GM10248 (cell line): Measurements from ENCODE around the gene GAS2.

Experiments used
- CTCF ChIA-PET: fragments of 300-600 bp; sonication (Branson Sonifier 250); formaldehyde crosslinking; extraction: SDS; loops from one replicate; lab custom pipeline; 2021; ENCODE audit warnings: antibody characterized with exemption; lab: Yijun Ruan, JAX
- POLR2A ChIA-PET: fragments of 350-650 bp; sonication (Branson Sonifier 250); formaldehyde crosslinking; extraction: SDS; loops from one replicate; lab custom pipeline; 2020; ENCODE audit warnings: antibody characterized with exemption; lab: Yijun Ruan, JAX
- DNase-seq: peaks from one replicate; pipeline ENCODE4 v3.0.0; 2012; ENCODE audit errors: extremely low spot score
- TF ChIP-seq, protein P1 (sequence below): IDR thresholded peaks from 2 replicates; pipeline ENCODE4 v1.5.1; 2012; ENCODE audit warnings: mild to moderate bottlenecking, low read depth; ENCODE audit errors: extremely low read depth, missing control alignments, control extremely low read depth

The GAS2 gene

DNA sequence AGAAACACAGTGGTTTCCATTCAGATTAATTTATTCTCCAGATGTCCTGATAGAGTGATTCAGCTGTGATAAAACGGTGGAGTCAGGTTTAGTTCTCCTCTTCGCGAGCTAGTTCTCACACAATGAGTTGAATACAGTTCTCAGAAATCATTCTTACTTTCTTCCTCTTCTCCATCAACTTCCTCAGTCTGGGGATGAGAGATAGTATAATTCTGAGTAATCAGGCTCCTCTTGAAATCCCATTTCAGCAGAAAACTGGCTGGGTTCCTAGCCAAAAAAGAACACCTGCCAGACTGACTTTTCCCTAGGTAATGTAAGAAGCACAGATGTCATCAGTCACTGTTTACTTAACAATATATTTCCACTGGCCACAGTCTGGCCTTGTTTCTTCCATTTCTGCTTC lies 86.5 kb downstream of the GAS2 start:
- TF ChIP-seq, protein P1, sequence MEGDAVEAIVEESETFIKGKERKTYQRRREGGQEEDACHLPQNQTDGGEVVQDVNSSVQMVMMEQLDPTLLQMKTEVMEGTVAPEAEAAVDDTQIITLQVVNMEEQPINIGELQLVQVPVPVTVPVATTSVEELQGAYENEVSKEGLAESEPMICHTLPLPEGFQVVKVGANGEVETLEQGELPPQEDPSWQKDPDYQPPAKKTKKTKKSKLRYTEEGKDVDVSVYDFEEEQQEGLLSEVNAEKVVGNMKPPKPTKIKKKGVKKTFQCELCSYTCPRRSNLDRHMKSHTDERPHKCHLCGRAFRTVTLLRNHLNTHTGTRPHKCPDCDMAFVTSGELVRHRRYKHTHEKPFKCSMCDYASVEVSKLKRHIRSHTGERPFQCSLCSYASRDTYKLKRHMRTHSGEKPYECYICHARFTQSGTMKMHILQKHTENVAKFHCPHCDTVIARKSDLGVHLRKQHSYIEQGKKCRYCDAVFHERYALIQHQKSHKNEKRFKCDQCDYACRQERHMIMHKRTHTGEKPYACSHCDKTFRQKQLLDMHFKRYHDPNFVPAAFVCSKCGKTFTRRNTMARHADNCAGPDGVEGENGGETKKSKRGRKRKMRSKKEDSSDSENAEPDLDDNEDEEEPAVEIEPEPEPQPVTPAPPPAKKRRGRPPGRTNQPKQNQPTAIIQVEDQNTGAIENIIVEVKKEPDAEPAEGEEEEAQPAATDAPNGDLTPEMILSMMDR: no peak
- ChIA-PET CTCF (interaction anchor here (0.6 to 1.0 kb wide), 2 partner anchors 35 to 41 kb away, joined by 3 read pairs; no protein-coding TSS in a partner anchor), POLR2A (no interaction called here)
- no peak for DNase-seq

DNA sequence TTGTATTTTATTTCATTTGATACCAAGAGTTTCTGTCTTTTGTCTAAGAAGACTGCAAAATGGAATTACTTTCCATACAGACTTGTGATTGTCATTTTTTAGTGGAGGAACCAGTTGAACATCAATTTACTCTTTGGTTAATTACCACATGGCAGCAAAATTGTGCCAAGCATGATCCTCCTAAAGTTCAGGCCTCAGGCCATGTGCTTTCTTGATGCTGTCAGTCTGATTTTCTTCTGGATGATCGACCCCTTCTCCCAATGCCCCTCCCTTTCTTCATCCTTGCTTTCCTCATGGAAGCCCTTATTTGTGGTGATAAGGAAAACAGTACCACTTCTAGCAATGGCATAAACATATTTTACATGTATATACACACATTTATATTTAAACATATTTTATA lies 87.0 kb downstream of the GAS2 start:
- CTCF ChIA-PET: interaction anchor here (0.6 to 2.0 kb wide), 3 partner anchors 9 to 41 kb away, joined by 3 to 5 read pairs (median 3); no protein-coding TSS in a partner anchor
- DNase-seq: no peak
- TF ChIP-seq, protein P1: no peak
- POLR2A ChIA-PET: no interaction called here

DNA sequence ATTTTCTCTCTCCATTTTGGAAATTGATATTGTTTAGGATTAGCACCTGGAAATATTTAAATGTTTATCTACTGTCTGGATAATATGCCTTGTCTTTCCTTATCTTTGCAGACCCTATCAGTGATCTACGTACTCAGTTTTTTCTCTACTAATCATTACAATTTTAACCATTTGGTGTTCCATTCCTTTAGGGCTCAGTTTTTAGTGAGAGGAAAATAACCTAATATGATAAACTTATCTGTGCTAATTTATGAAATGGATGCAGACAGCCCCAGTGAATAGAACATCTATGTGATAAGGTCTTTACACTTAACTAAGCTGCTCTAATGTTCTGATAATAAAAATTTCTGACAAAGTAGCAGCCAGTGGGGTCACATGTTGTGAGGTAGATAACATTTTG lies 94.7 kb downstream of the GAS2 start:
- TF ChIP-seq, protein P1: no peak
- no peak for DNase-seq
- ChIA-PET CTCF (interaction anchor here (1.4 kb wide), 2 partner anchors 9 to 27 kb away, joined by 3 read pairs; no protein-coding TSS in a partner anchor), POLR2A (no interaction called here)

DNA sequence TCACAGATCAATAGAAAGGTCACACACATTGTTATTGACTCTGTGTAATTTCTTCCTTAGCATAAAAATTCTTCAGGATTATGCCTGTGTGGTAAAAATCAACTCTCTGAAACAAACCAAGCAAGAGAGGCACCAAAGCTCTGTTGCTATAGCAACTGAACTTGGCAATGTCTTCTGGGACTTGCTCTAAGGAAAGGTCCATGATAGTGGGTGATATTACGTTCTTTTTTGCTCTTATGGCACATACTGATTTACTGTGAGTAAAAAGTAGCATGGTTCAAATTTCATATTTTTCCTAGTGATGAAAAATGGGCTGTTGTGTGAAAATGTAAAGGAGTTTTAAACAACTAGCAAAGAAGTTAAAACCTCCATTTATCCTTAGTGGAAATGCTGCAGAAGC lies 96.8 kb downstream of the GAS2 start:
- DNase-seq: no peak
- TF ChIP-seq, protein P1: no peak
- POLR2A ChIA-PET: no interaction called here
- CTCF ChIA-PET: interaction anchor here (1.5 to 1.9 kb wide), 2 partner anchors 17 to 25 kb away, joined by 3 to 5 read pairs; no protein-coding TSS in a partner anchor

DNA sequence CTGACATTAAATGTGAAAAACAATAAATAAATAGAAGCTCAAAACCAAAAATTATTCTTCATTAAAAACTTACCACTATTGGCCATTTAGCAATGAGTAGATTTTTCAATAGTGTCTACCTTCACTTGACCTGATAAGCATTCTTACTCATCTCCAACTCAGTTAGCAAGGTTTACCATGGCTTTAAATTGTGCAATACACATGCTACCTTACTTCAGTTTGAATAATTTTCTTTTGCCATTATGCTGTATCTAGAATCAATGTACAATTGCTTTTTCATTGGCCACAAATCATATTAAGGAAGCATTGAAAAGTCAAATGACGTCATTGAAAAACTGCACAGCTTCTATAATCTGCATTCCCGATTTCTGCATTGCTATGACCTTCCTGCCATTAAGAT lies 98.3 kb downstream of the GAS2 start:
- DNase-seq: no peak
- TF ChIP-seq, protein P1: no peak
- ChIA-PET CTCF (interaction anchor here (1.4 to 1.9 kb wide), 3 partner anchors 12 to 23 kb away, joined by 3 to 7 read pairs (median 5); no protein-coding TSS in a partner anchor), POLR2A (no interaction called here)

DNA sequence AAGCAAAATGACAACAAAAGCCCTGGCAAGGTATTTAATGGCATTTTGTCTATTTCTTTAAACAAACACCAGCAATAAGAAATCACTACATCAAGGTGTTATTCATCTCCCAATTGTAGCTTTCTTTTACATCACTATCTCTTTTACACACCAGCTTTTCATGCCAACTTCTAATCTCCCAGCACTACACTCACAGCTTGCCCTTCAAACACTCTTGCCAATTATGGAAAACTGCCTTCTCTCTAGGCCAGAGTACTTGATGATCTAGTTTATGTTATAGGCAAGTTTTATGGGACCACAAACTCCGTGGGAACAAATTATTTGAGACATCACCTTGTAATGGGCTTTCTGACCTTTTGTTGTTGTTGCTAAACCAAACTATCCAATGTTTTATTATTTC lies 101.9 kb downstream of the GAS2 start:
- DNase-seq: no peak
- TF ChIP-seq, protein P1: no peak
- CTCF ChIA-PET: interaction anchor here (1.2 to 1.5 kb wide), 2 partner anchors 13 to 20 kb away, joined by 4 to 6 read pairs; no protein-coding TSS in a partner anchor
- POLR2A ChIA-PET: no interaction called here
